Effector CD4-positive, alpha-beta T cell (primary cell): ENCODE measurements around the gene MARS2.
"Not testable (repeated sequence)": the region's sequence is repeated elsewhere in the genome, so short reads cannot be mapped to it uniquely, and the experiment has no call there.

ENCODE experiments used
- DNase-seq: peaks from one replicate; pipeline ENCODE4 v3.0.0-alpha.2; 2020

MARS2 gene

DNA sequence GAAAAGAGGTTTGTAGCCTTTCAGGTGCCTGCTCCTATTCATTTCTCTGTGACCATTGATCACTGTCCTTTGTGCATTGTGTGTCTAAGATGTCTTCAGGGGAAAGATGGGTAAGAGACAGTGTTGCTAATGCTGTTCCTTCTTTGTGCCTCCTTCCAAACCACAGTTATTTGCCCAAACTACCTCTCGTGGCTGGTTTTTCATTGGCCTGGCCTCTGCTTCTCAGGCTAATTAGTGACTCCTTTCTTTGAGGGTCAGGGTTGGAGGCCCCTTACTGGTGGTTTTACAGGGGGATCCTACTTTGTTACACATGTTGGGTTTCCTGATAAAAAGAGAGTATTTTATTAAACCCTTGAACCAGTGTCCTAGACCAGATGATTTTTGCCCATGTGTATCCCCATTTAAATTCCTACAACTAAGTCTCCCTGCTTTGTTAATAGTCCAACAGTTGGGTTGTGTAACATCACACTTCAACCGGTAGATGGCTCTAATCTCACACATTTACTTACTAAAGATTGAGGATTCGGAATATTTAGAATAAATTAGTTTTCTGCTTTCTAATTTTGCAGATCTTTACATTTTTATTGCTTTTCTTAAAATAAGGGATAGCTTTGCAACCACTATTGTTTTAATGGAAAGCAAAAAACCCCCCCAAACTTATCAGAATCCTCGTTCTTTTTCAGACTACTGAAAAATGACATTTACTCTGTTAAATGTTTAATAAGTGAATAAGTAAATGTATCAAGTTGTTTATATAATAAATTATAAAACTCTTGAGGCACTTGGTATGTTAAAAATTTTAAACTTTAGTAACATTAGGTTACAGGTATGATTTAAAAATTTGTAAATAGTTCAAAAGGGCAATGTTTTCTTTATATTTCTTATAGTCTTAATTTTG lies 2.4 kb downstream of the MARS2 start:
- DNase-seq = no peak

DNA sequence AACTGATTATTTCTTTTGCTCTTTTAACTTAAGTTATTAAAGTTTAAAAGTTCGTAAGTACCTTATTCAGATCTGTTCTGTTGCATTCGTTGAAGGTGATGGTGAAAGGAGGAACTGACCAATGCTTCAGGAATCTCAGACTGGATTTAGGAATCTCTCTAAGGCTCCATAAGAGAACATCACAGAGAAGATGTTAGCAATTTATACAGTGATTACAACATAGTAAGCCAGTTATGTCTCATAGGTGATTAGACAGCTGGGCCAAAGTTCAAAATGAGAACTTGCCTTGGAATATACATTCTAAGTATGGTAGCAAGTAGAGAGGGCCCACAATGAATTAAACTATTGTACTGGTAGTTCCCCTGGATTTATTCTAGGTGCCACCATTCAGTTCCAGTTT lies 3.2 kb downstream of the MARS2 start:
- DNase-seq = no peak

- DNase-seq = not testable (repeated sequence)
These were observed 4.0 kb downstream of the MARS2 start for GRCh38 chr2:197709140-197709539.

- DNase-seq = no peak
These were observed 5.4 kb downstream of the MARS2 start for GRCh38 chr2:197710424-197711042.

DNA sequence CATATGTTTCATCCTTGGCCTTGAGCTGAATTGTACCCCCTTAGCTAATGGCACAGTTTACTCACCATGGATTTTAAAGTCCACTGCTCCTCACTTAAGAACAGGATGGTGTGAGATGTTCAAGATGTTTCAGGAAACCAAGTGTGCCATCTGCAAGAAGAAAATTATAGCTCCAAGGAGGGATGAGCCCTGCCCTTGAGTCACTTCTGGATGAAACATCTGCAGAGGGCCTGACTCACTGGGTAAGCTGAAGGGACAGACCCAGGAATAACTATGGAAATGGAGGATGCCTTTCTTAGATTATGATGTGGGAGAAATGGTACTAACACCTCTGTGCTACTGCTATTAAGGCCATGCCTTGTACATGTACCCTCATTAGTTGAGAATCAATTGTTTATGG lies 6.4 kb downstream of the MARS2 start:
- DNase-seq = no peak

GRCh38 chr2:197713271-197713670 lies 8.1 kb downstream of the MARS2 start:
- DNase-seq = no peak

DNA sequence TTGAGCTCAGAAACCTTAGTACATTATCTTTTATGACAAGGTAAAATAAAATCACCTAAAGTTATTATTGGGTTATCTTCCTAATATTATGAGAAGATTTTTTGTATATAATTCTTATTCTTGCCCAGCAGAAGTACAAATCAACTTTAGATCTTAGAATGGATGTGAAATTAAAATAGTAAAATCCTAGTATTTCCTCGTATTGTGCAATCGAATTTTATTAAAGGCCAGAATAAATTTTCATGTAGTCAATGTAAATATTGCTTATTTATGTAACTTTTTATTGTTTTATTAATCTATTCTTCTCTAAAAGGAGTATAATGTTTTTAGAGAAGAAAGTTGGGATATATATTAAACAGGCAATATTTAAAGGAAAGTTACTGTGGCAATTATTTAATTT lies 12.7 kb downstream of the MARS2 start:
- DNase-seq = no peak

- DNase-seq = no peak
These were observed 21.8 kb downstream of the MARS2 start for GRCh38 chr2:197727011-197727410.

DNA sequence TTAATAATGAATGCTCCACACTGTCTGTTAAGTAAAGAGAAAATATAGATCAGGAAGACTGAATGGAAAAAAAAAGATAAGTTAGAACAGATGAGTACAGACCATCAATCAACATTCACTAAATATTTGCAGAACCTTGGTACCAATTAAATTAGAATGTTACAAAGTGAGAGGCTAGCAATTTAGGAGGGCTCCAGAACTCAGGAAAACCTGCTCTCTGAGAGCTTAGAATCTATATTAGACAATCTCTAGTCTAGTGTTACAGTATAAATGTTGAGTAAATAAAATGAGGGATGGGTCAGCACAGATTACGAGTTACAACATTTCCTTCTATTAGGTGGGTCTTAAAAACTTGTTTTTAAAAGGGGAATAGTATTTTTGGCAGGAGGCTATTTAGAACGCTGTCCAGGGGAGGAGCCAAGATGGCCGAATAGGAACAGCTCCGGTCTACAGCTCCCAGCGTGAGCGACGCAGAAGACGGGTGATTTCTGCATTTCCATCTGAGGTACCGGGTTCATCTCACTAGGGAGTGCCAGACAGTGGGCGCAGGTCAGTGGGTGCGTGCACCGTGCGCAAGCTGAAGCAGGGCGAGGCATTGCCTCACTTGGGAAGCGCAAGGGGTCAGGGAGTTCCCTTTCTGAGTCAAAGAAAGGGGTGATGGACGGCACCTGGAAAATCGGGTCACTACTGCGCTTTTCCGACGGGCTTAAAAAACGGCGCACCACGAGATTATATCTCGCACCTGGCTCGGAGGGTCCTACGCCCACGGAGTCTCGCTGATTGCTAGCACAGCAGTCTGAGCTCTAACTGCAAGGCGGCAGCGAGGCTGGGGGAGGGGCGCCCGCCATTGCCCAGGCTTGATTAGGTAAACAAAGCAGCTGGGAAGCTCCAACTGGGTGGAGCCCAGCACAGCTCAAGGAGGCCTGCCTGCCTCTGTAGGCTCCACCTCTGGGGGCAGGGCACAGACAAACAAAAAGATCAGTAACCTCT lies 23.7 kb downstream of the MARS2 start:
- not testable (repeated sequence) for DNase-seq

DNA sequence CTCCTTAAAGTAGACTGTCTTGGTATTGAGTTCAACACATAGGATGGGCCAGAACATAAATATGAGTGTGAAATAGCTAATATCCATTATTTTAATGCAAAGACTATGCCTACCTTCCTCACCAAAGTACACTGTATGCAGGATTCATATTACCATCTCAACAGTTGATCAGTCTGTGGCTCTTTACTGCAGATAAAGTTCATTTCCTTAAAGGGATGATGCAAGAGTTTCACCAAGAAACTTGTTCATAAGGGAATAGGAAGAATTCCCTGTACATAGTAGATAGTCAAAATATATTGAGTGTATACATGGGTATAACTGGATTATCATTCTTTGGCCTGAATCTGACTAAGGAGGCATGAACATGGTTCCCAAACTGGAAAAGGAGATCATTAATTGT lies 35.0 kb downstream of the MARS2 start:
- DNase-seq = no peak
